ENCODE results near the gene SERPINE1.
A peak's percentile ranks its signal among the peaks of the same experiment; 100 is the strongest.
"Not testable (repeated sequence)": the region's sequence is repeated elsewhere in the genome, so short reads cannot be mapped to it uniquely, and the experiment has no call there.

SERPINE1 gene

DNA sequence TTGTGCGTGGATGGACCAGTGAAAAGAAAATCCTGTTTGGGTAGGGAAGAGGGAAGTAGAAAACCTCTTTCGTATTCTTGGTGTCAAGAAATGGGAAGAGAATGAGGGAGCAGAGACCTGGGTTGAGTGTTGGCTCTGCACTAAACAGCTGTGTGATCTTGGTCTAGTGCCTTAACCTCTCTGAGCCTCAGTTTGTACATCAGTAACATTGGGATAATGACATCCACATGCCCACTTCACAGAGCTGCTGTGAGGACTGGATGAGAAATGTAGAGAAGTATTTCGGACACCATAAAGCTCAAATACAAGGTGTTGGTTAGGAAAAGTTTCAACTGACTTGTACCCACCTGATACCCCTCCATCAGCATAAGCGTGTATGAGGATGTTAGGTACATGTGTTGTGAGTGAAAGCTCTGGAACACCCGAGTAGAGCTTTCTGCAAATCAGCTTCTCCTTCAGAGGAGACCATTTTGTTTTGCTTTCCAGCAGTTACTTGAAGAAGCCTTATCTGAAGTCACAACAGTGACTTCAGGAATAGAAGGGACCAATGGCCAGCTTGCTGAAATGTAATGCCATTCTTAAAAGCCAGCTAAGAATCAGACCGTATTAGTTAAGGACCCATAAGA is 30.5 kb upstream of the SERPINE1 start:
- no peak for ATAC-seq
- peaks cover 25% of the 10 kb centered on the region for H3K27me3 Mint-ChIP-seq
- H3K27ac Mint-ChIP-seq = no peak overlapping the region
- H3K9me3 Mint-ChIP-seq = no peaks in the 10 kb centered on the region
- no peak for DNase-seq
- peaks cover 24% of the 10 kb centered on the region for H3K4me1 Mint-ChIP-seq
- H3K4me3 Mint-ChIP-seq = no peak overlapping the region

DNA sequence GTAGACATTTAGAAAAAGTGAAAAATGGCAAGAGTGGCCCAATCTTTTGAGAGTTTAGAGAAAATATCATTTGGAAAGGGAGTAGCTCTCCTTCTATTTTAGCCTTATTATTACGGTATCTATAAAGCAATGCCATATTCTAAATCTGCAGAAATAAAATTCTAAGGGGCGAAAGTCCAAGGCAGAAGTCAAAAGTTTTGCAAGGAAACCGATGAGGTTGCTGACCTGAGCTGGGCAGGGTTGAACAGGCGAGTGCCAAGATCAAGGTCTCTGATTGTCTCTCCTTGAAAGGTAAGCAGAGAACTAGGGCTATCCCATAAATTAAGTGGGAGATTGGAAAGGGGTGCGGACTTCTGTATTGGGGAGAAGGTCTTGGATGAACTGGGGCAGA is 30.0 kb upstream of the SERPINE1 start:
- H3K27me3 Mint-ChIP-seq = peaks cover 30% of the 10 kb centered on the region

DNA sequence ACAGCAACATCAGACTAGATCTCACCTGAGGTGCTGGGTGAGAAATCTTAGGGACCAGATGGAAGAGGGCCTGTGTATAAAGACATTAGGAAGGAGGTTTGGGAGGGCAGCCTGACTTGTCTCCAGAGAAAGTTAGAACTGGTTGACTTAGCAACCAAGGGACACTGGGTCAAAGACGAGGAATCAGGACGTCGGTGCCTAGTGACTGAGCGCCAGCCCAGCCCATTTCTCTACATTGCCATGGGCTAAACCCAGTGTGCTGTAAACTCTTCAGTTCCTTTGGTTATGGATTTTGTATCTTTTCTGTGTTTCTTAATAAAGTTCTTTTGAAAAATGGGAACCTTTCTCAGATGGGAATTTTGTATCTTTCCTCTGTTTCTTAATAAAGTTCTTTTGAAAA is 29.3 kb upstream of the SERPINE1 start:
- no peak for ATAC-seq
- no peak overlapping the region for H3K4me3 Mint-ChIP-seq
- no peak for DNase-seq
- no peaks in the 10 kb centered on the region for H3K9me3 Mint-ChIP-seq
- H3K27me3 Mint-ChIP-seq = peaks cover 36% of the 10 kb centered on the region
- H3K27ac Mint-ChIP-seq = peak overlapping the region in 1 of 2 donors; percentile 22
- peaks cover 19% of the 10 kb centered on the region for H3K4me1 Mint-ChIP-seq

More for the DNA sequence above, 30.0 kb upstream of the SERPINE1 start:
- Mint-ChIP-seq H3K4me1 (peaks cover 19% of the 10 kb centered on the region), H3K4me3 (no peak overlapping the region), H3K9me3 (no peaks in the 10 kb centered on the region), H3K27ac (no peak overlapping the region)
- no peak for ATAC-seq
- no peak for DNase-seq

DNA sequence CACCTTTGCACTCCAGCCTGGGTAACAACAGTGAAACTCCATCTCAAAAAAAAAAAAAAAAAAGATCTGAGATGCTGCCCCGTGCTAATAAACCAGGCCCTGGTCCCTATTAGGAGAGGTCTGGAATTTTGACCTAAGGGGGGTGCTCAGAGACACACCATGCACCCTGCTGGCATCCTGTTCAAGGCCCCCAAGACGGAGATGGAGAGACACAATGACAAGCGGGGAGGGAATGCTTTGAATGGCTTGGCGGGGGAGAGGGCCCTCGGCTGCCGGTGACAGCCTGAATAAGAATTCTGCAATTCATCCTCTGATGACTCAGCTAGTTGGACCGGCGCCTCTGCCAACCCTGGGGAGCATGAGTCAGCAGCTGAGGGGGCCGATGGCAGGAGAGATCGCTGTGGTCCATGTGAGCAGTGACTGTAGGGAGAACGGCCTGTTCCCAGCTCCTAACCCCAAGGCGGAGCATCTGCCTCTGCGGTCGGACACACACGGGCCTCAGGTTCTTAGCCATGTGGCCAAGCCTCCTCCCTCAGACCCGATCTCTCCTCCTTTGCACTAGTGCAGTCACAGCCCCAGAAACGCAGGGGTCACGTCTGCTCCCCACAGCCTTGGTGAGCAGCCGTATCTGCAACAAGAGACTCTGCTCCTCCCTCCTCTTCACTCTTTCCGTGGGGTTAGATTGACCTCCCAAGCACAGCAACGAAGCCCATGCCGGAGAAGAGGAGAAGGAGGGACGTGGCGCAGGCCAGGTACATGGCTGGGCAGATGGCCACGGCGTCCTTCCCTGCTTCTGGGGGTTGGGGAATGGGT is 26.7 kb upstream of the SERPINE1 start:
- H3K4me1 Mint-ChIP-seq = peaks cover 24% of the 10 kb centered on the region
- H3K9me3 Mint-ChIP-seq = no peaks in the 10 kb centered on the region
- H3K27ac Mint-ChIP-seq = no peak overlapping the region
- DNase-seq (peak; percentile 19 to 48), ATAC-seq (peak; percentile 75)
- peaks cover 62% of the 10 kb centered on the region for H3K27me3 Mint-ChIP-seq
- no peak overlapping the region for H3K4me3 Mint-ChIP-seq

DNA sequence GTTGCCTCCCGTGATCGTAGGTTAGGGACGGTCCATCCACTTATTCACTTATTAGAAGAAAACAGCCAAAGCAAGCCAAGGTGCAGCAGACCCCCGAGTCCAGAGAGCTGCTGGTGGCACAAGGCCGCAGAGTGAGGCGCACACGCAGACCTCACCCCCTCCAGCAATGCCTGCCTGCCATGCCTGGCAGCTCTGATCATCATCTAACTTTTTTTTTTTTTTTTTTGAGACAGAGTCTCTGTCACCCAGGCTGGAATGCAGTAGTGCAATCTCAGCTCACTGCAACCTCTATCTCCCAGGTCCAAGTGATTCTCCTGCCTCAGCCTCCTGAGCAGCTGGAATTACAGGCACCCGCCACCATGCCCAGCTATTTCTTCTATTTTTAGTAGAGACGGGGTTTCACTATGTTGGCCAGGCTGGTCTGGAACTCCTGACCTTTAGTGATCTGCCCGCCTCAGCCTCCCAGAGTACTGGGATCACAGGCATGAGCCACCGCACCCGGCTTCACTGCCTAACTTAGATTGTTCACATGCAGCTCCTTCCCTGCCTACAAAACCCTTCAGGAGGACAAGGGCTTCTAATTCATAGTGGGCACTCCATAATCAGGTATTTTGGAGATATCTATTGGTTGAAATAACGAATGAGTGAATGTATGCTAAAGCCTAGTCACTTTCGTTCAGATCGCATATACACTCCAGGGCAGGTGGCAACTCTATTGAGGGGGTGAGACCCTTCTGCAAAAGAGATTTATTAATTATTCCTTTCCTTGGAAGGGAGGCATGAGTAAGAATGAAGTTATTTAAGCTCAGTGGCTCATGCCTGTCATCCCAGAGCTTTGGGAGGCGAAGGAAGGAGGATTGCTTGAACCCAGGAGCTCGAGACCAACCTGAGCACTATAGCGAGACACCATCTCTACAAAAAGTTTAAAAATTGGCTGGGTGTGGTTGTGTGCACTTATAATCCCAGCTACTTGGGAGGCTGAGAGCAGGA is 25.8 kb upstream of the SERPINE1 start:
- no peaks in the 10 kb centered on the region for H3K9me3 Mint-ChIP-seq
- no peak overlapping the region for H3K27ac Mint-ChIP-seq
- peaks cover 24% of the 10 kb centered on the region for H3K4me1 Mint-ChIP-seq
- peaks cover 64% of the 10 kb centered on the region for H3K27me3 Mint-ChIP-seq
- ATAC-seq (no peak), DNase-seq (no peak)
- H3K4me3 Mint-ChIP-seq = no peak overlapping the region

DNA sequence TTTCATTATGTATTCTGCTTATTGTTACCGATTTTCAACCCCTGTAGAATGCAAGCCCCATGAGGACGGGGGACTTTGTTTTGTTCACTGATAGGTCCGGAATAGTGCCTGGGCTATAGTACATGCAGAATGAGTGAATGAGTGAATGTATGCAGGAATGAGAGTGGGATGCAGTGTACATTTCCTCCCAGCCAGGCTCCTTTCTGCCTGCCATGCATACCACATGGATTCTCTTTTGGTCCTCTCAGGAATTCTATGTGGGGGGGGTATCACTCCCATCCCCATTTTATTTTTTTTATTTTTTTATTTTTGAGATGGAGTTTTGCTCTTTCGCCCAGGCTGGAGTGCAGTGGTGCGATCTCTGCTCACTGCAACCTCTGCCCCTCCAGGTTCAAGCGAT is 24.9 kb upstream of the SERPINE1 start:
- DNase-seq = no peak
- H3K4me1 Mint-ChIP-seq = peaks cover 24% of the 10 kb centered on the region

DNA sequence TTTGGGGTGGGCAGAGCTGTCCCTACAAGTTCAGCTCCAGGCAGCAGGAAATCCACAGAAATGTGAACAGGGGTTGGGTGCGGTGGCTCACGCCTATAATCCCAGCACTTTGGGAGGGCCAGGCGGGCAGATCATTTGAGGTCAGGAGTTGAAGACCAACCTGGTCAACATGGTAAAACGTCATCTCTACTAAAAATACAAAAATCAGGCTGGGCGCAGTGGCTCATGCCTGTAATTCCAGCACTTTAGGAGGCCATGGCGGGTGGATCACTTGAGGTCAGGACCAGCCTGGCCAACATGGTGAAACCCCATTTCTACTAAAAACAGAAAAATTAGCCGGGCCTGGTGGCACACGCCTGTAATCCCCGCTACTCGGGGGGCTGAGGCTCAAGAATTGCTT is 23.2 kb upstream of the SERPINE1 start:
- H3K27ac Mint-ChIP-seq, H3K4me3 Mint-ChIP-seq, DNase-seq, ATAC-seq, H3K9me3 Mint-ChIP-seq: not testable (repeated sequence)
- Mint-ChIP-seq H3K27me3 (peaks cover 80% of the 10 kb centered on the region), H3K4me1 (peaks cover 36% of the 10 kb centered on the region)

More for the DNA sequence above, 24.9 kb upstream of the SERPINE1 start:
- peaks cover 64% of the 10 kb centered on the region for H3K27me3 Mint-ChIP-seq
- no peak for ATAC-seq
- H3K27ac Mint-ChIP-seq = no peak overlapping the region
- H3K9me3 Mint-ChIP-seq = no peaks in the 10 kb centered on the region
- H3K4me3 Mint-ChIP-seq = no peak overlapping the region

DNA sequence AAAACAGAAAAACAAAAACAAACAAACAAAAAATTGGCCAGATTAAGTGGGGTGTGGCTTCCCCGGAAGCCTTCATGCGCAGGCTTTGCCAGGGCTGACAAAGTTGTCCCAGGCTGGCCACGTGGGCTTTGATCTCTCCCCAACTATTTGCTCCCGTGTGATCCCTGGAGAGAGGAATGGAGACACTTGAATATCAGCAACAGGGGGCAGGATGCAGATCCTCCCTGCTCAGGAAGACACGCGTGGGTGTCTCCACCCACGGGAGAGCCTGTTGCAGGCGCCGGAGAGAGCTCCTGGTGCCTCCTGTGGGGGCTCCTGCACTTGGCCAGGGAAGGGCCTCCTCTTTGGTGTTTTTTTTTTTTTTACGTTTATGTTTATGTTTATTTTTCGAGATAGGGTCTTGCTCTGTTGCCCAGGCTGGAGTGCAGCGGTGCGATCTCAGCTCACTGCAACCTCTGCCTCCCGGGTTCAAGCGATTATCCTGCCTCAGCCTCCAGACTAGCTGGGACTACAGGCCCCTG is 22.7 kb upstream of the SERPINE1 start:
- no peak overlapping the region for H3K4me3 Mint-ChIP-seq
- no peaks in the 10 kb centered on the region for H3K9me3 Mint-ChIP-seq
- H3K27me3 Mint-ChIP-seq = peaks cover 82% of the 10 kb centered on the region
- no peak for DNase-seq
- no peak for ATAC-seq
- H3K4me1 Mint-ChIP-seq = peaks cover 39% of the 10 kb centered on the region
- H3K27ac Mint-ChIP-seq = no peak overlapping the region

DNA sequence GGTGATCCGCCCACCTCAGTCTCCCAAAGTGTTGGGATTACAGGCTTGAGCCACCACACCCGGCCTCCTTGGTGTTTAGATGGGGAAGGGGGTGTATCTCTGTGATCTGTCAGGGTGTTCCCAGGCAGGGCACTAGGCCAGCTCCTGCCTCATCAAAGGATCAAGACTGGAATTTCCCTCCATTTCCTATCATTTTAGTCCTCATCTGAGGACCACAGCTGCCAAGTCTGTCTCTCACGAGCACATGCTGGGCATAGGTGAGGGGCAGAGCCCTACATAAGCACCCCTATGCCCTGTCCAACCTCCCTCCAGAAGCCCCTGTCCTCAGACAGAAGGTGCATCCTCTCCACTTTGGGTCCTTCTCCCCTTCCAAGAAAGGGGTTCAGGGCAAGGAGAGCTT is 22.1 kb upstream of the SERPINE1 start:
- ATAC-seq = no peak
- no peak for DNase-seq
- Mint-ChIP-seq H3K27ac (no peak overlapping the region), H3K9me3 (no peaks in the 10 kb centered on the region), H3K4me1 (peaks cover 33% of the 10 kb centered on the region), H3K27me3 (peaks cover 81% of the 10 kb centered on the region), H3K4me3 (no peak overlapping the region)

DNA sequence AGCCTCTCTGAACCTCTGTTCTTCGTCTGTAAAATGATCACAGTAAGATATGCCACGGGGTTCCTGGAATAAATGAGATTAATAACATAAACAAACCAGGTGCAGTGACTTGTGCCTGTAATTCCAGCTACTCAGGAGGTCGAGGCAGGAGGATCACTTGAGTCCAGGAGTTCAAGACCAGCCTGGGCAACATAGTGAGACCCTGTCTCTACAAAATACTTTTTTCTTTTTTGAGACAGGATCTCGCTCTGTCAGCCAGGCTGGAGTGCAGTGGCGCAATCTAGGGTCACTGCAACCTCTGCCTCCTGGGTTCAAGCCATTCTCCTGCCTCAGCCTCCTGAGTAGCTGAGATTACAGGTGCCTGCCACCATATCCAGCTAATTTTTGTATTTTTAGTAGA is 21.7 kb upstream of the SERPINE1 start:
- not testable (repeated sequence) for H3K27ac Mint-ChIP-seq, DNase-seq, ATAC-seq, H3K9me3 Mint-ChIP-seq, H3K4me3 Mint-ChIP-seq
- Mint-ChIP-seq H3K27me3 (peaks cover 76% of the 10 kb centered on the region), H3K4me1 (peaks cover 29% of the 10 kb centered on the region)

DNA sequence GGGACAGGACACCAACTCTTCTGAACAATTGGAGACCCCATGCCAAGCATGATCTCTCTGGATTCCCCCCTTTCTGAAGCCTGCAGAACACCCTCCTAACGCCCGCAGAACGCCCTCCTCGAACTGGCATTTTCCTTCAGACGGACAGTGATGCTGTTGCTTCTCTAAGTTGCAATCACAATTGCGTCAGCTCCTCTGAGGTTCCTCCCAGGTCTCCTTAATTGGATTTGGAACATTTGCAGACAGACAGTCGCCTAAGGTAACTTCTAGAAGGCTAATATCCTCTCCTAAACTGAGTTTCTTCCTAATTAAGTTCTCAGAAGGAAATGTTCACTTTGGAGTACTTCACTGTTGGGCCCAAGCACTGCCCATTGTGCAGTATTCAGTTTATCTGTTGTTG is 20.5 kb upstream of the SERPINE1 start:
- Mint-ChIP-seq H3K9me3 (no peaks in the 10 kb centered on the region), H3K4me3 (no peak overlapping the region), H3K4me1 (peaks cover 21% of the 10 kb centered on the region), H3K27me3 (peaks cover 65% of the 10 kb centered on the region), H3K27ac (no peak overlapping the region)
- no peak for ATAC-seq
- DNase-seq = no peak

DNA sequence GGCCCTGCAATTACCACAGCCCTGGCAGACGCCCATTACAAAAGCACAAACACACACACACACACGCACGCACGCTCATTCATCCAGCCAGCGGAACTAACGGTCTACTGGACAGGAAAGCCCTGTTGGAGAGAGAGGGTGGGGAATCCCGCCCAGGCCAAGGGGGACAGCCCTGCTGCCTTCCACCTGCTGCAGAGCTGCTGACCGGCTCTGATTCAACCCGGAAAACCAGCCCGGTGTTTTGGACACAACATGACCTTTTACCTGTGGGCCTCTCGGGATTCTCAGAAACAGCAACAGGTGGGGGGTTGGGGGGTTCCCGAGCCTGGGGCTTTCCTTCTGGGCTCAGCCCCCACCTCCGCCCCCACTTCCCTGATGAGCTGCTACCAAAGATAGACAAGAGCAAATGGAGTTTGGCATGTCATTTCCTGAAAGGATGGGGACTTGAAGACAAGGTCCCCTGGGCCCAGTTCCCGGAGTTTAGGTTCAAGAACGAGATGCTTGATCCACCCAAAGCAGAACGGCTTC is 18.5 kb upstream of the SERPINE1 start:
- ATAC-seq = no peak
- Mint-ChIP-seq H3K4me3 (no peak overlapping the region), H3K27me3 (peaks cover 45% of the 10 kb centered on the region), H3K9me3 (no peaks in the 10 kb centered on the region), H3K4me1 (peaks cover 21% of the 10 kb centered on the region), H3K27ac (no peak overlapping the region)
- no peak for DNase-seq

DNA sequence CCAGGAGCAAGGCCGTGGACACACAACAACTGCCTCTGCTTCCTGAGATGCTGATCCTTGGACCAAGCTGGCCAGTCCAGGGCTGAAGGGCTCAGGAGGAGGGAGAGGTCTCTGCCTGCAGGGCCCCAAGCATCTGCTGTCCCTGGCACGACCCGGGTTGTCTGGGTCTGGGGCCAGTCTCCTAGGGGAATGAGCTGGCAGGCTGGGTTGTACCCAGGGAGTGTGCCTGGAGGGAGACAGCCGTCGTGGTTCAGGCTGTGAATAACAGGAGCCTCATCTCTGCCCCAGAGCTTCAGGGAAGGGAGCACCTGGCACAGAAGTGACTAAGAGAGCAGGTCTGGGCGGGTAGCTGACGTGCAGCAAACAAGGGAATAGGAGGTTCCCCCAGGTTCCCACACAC is 17.9 kb upstream of the SERPINE1 start:
- ATAC-seq (no peak), DNase-seq (no peak)
- Mint-ChIP-seq H3K9me3 (no peaks in the 10 kb centered on the region), H3K4me3 (no peak overlapping the region), H3K27ac (no peak overlapping the region), H3K4me1 (peaks cover 20% of the 10 kb centered on the region), H3K27me3 (peaks cover 39% of the 10 kb centered on the region)

DNA sequence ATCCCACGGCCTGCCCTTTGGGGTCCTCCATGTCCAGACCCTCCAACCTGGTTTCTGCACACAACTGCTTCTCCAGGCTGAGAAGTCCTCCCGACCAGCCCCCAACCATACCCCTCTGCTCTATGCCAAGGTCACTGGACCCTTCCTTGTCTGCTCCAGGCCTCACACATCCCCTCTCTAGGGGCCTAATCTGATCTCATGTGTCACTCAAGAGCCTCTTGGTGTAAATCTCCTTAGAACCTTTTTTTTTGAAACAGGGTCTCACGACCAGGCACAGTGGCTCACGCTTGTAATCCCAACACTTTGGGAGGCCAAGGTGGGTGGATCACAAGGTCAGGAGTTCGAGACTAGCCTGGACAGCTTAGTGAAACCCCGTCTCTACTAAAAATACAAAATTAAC is 17.5 kb upstream of the SERPINE1 start:
- no peak overlapping the region for H3K27ac Mint-ChIP-seq
- peaks cover 16% of the 10 kb centered on the region for H3K4me1 Mint-ChIP-seq
- H3K4me3 Mint-ChIP-seq = peak overlapping the region in 1 of 2 donors; percentile 46
- H3K9me3 Mint-ChIP-seq = no peaks in the 10 kb centered on the region
- DNase-seq (no peak), ATAC-seq (no peak)
- H3K27me3 Mint-ChIP-seq = peaks cover 35% of the 10 kb centered on the region

DNA sequence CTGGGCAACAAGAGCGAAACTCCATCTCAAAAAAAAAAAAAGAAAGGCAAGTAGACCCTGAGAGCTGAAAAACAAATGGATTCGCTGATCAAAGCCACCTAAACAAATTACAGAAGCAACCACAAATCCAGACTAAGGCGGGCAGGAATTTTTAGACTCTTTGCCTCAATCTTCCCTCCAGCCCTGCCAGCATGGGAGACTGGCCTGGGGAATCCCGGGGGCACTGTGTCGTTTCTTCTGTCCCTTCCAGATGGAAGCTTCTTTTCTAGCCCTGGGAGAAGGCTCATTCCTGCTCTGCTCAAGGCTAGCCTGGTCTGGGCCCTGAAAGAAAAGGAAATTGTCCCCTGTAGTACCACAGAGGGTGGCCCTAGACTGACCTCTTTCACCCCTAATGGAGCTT is 15.6 kb upstream of the SERPINE1 start:
- no peaks in the 10 kb centered on the region for H3K9me3 Mint-ChIP-seq
- H3K27ac Mint-ChIP-seq = no peak overlapping the region
- no peak overlapping the region for H3K4me3 Mint-ChIP-seq
- ATAC-seq (no peak), DNase-seq (no peak)
- H3K27me3 Mint-ChIP-seq = peaks cover 25% of the 10 kb centered on the region
- peaks cover 16% of the 10 kb centered on the region for H3K4me1 Mint-ChIP-seq

All from stimulated activated naive CD8-positive, alpha-beta T cell treated with anti-CD3 and anti-CD28 coated beads, Interleukin-15, amount 100 ng/mL, for 72 hours (primary cell).